Pons (tissue), 1 donor: ENCODE results near the gene MXI1.
"Not testable (repeated sequence)": the region's sequence is repeated elsewhere in the genome, so short reads cannot be mapped to it uniquely, and the experiment has no call there.

Experiments used
- DNase-seq: peaks from one replicate; pipeline ENCODE4 v3.0.0-alpha.2; 2016; ENCODE audit warnings: low spot score

The MXI1 gene

DNA sequence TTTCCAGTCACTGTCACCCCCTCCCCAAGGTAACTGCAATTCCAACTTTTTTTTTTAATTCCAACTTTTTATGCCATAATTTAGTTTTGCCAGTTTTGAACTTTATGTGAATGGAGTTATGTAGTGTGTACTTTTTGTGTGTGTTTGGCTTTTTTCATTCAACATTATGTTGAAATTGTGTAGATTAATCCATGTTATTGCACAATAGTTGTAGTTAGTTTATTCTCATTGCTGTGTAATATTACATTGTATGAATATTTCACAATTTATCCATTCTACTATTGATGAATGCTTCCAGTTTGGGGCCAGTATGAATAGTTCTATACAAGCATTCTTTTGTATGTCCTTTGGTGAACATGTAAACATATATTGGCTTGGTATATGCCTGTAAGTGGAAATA, 32.5 kb downstream of the MXI1 start:
- DNase-seq, result no peak

DNA sequence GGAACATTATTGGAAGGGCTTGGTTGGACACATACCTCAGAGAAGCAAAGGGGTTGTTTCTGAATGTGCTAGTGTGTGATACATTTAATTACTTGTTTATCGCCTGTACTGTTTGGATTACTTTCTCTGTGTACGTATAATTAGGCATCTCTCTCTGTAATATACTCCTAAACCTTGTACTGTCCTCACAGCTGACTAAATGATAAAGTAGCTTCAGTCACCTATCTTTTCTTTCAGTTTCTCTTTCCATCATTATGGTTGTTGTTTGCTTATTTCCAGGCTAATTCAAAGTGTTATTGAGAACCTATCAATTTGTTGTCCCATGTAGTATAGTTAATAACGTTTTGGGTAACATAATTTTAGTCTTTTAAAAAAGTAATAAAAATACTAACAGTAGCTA, 34.0 kb downstream of the MXI1 start:
- no peak for DNase-seq

DNA sequence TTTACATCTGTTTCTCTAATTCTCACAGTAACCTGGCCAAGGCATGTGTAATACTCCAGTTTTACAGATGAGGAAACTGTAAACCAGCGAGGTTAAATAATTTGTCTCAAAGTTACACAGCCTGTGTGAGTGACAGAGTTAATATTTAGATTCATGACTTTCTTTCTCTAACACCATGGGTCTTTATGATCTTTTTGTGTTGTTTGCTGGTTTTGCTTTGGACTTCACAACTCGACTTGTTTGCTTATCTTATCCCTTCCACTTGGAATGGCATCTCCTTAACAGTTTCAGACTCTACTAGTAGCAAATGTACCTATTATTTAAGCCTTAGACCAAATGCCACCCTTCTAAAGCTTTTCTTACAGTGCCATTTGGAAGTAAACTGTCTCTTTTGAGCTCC, 34.4 kb downstream of the MXI1 start:
- no peak for DNase-seq

DNA sequence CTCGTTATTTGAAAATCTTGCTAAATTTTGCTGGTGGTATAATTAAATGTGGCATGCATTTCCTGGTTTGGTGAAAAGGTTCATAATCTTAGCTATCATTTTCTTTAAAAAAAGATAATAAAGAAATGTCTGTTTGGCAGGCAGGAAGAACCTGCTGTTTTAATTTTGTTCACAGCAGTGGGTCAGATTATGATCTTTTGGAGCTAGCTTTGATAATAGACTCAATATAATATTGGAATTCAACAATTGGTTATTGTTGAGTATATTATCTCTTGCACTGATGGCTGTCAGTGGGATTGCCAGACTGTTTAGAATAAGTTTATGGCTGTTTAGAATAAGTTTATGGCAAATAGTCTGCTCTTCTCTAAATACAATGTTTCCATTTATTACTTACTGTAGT, 35.1 kb downstream of the MXI1 start:
- DNase-seq, result no peak

DNA sequence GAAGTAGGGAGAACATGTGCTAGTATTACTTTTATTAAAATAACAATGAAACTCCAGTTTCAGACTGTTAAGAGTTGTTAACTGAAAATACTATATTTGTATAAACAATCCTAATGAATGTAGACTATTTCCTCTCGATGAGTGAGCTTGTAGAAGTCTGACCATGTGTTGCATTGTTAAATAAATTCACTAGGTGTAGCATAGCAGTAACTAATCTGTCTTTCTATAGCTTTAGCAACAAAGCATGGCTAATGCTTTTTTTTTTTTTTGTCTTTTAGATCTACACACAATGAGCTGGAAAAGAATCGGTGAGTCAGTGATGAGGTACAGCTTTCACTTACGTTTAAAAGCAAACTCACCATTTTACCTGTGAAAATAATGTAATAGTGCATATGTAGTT, 37.1 kb downstream of the MXI1 start:
- no peak for DNase-seq

DNA sequence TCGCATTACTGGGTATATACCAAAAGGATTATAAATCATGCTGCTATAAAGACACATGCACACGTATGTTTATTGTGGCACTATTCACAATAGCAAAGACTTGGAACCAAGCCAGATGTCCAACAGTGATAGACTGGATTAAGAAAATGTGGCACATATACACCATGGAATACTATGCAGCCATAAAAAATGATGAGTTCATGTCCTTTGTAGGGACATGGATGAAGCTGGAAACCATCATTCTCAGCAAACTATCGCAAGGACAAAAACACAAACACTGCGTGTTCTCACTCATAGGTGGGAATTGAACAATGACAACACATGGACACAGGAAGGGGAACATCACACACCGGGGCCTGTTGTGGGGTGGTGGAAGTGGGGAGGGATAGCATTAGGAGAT, 40.4 kb downstream of the MXI1 start:
- not testable (repeated sequence) for DNase-seq

DNA sequence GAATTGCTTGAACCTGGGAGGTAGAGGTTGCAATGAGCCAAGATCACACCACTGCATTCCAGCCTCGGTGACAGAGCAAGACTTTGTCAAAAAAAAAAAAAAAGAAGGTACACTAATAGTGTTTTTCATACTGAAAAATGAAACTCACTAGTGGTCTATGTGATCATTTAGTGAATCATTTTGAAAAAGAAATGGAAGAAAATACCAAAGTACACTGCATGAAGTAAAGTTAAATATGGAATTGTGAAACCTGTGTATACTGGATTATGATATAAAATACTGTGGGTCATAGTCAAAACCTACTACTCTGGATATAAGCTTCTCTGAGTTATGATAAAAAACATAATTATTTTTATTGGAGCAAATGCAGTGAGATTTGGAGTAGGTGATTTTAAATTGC, 42.1 kb downstream of the MXI1 start:
- not testable (repeated sequence) for DNase-seq

DNA sequence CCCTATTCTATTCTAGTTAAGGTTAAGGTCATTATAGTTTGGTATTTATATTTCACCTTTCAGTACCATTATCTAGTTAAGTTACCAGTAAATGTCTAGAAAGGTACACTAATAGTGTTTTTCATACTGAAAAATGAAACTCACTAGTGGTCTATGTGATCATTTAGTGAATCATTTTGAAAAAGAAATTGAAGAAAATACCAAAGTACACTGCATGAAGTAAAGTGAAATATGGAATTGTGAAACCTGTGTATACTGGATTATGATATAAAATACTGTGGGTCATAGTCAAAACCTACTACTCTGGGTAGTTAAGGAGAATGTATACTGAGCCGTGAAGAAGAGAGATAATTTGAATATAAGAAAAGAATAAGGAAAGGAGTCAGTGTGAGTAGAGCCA, 44.0 kb downstream of the MXI1 start:
- DNase-seq, result not testable (repeated sequence)

DNA sequence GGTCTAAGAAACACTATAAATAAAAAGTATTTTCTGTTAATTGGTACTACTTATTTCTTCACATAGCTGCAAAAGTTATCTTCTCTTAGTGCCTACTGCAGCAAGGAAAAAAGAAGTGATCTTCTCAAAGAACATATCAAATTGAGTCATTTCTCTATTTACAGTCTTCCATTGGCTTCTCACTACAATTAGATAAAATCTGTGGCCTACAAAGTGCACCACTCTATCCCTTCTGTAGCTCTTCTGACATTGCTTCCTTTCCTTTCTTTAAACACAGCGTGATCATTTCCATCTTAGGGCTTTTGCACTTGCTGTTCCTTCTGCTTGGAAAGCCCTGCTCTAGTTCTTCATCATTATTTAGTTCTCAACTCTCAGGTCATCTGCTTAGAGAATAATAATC, 44.7 kb downstream of the MXI1 start:
- no peak for DNase-seq

DNA sequence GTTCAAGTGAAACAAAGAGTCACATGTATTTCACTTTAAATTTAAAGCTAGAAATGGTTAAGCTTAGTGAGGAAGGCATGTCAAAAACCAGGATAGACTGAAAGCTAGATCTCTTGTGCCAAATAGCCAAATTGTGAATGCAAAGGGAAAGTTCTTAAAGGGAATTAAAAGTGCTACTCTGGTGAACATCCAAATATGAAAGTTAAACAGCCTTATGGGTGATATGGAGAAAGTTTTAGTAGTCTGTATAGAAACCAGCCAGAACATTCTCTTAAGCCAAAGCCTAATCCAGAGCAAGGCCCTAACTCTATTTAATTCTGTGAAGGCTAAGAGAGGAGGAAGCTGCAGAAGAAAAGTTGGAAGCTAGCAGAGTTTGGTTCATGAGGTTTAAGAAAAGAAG, 47.1 kb downstream of the MXI1 start:
- no peak for DNase-seq

DNA sequence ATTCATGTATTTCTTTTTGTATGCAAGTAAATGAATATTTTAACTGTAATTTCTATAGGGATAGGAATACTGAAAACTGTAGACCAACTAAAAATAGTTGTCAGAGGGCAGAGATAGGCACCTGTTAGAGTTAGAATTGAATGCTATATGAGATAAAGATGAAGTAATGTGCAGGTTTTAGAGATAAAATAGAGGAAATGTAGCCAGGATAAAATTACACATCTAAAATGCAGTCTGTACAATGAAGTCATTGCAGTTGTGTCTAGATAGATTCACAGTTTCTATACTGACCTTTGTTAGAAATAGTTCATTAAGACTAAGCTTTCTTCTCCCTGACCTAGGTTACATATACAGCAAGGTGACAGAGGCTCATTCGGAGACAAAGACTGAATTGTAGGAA, 51.1 kb downstream of the MXI1 start:
- DNase-seq, result no peak

DNA sequence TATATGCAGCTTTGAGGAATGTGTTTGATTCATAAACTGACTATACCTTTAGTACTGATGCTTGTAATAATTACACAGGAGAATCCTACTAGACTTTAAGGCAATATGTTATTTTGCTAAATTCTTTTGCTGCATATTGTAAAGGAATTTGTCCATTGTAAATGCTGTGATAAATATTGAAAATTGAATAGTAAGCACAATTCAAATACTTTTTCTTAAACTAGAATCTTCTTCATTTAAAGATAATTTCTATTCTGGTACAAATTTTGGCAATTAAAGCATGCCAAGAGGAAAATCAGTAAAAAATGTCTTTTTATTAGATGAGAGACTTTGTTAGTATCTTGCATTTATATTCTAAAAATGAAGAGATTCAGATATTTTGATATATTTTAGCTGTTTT, 51.9 kb downstream of the MXI1 start:
- no peak for DNase-seq

DNA sequence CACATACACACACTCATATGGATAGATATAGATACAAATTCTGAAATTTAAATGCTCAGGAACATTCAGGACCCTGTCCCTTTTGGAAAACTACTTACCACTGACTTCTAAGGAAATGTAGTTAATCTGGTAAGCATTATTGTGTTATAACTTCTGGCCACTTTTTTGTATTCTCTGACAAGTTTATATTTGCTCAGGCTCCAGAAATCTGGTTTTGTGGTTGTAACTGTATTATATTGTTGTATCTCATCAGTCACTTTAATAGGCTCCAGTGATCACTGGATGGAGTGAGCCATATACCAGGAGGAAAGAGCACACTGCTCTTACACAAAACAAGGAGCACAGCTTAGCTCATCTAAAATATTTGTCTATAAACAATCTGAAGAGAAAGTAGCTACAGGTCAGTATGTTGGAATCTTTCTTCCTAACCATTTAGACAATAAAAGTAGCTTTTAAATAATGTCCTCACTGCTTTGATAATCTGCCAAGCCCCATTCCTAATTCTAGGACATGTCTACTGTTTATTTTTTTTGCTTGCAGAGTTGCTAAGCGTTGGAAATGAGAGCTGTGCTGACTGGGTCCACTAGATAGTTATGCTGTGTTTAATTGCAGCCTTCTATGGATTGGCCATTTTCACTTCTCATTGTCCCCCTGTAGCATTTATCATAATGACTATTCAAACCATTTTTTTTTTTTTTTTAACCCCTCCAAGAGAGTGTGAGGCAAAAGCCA, 53.5 kb downstream of the MXI1 start:
- no peak for DNase-seq

DNA sequence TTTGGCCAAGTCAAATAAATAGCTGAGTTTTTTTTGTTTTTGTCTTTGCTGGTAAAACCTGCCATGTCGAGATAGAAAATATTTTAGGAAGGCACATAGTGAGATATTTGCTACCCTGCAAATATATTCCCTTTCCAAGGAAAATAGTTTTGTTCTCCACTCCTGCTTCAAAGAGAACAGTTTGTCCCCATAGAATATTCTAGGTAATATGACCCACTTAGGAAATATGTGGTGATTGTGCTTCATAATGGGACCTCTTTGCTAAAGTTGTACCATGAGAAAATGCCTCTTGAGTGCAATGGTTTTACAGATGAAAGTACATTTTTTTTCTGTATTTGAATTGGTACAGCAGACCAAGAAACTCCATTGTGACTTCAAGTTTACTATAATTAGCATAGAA, 55.8 kb downstream of the MXI1 start:
- no peak for DNase-seq

DNA sequence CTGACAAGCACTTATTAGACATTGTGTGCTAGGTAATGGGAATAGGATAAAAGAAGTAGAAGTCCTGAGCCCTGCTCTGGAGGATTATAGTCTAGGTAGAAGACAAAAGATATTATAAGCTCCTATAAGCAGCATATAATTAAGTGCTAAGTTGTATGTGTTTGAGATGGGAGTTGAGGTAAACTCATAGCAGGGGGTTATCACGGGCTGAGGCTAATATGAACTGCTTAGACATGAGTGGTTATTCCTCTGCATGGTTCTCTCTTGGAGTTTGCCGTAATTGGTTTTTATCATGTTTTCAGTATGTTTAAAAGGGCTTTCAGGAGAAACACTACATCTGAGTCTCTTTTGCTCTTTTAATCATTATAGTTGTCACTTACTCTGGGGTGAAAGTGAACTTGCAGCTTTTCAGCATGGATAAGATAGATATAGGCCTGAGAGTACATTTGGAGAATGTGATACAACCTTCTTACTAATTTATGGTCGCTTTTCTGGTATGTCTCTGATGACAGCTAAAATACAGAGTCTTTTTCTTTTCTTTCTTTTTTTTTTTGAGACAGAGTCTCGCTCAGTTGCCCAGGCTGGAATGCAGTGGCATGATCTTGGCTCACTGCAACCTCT, 58.3 kb downstream of the MXI1 start:
- no peak for DNase-seq

DNA sequence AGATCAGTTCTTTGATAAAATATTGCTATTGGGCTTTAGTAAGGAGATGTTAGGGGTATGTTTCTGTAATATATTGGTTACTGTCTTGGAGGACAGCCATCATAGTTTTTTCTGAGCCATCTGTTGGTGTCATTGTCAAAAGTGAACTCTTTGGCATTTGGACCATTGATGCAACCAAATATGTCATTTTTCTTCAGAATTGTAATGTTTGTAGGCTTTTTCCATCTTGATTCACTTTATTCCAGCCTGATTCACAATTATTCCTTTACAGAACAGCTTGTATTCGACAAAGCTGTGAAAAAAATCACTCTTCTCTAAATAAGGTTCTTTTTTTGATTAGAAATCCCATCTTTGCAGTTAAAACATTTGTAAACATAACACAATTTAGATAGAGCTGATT, 59.9 kb downstream of the MXI1 start:
- no peak for DNase-seq

DNA sequence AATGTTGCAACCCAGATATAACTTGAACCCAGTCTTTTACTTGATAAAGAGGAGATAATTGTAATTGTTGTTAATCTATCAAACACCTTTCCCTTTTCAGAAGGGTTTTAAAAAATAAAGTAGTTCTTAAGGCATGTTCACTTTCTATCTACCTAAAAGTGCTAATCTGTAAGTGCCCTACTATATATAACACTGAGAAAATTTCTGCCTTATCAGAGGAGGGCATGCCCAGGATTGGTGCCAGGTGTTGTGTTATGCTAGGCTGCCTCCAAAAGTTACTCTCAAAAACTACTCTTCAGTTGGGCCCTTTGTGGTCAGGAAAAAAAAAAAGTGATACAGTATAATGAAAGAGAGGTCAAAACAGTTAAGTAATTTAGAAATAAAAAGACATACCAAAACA, 61.0 kb downstream of the MXI1 start:
- DNase-seq, result peak; percentile 42

DNA sequence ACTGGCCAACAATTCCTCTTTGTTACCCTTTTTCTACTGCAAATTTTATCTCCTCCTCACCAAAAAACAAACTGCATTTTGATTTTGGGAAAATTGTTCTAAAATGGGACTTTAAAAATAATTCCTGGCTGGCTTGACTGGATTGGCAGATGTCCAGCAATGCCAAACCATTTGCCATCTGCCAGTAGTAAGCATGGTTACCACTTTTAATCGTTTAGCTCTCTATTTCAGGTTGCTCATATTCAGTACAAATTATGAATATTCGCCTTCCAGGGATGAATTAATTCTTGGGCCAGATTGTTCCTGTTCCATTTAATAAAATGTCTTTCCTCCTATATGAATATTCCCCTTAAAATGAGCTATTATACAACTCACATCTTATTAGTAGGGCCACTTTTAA, 61.6 kb downstream of the MXI1 start:
- DNase-seq, result no peak

DNA sequence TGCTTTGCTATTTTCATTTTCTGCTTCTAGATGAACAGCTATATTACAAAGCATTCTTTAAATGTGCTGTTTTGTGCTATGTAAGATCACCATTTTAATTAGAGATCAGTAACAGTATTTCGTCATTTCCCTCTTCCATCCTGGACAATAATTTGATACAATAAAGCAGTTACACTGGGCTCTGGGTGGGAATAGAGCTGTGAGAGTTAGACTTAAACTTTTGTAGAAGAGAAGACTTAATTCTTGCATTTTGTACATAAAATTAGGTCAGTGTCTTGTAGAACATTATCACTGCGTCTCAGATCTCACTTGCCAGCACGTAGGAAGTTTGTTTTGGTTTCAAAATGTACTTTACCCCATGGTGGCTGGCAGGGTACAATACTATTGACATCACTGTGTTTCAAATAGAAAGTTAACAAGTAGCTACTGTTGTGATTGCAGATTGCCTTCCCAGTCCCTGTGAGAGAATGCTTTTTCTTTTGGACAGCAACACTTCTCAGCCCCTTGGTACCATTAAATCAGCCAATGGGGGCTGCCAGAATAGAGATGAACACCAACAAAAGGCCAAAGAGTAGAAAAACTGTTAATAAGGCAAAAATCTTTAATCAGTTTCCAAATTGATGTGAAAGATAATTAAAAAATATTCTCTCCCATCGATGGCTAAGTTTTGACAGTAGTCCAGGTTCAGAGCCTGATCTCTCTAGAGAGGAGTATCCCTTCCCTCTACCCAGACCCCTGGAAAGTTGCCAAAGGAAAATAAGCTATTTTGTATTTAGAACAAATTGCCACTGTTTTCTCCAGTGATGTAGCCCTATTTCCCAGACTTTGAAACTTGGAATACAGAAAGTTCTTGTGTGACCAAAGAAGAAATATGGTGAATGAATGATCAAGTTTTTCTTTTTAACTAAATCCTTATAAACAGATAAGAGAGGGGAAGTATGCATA, 62.2 kb downstream of the MXI1 start:
- DNase-seq, result peak; percentile 96

DNA sequence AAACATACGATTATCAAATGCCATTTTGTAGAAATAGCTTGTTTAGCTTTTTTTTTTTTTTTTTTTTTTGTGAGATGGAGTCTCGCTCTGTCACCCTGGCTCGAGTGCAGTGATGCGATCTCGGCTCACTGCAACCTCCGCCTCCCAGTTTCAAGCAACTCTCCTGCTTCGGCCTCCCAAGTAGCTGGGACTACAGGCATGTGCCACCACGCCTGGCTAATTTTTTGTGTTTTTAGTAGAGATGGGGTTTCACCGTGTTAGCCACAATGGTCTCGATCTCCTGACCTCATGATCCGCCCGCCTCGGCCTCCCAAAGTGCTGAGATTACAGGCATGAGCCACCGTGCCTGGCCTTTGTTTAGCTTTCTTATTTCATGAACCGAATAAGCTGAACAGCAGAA, 65.6 kb downstream of the MXI1 start:
- not testable (repeated sequence) for DNase-seq

DNA sequence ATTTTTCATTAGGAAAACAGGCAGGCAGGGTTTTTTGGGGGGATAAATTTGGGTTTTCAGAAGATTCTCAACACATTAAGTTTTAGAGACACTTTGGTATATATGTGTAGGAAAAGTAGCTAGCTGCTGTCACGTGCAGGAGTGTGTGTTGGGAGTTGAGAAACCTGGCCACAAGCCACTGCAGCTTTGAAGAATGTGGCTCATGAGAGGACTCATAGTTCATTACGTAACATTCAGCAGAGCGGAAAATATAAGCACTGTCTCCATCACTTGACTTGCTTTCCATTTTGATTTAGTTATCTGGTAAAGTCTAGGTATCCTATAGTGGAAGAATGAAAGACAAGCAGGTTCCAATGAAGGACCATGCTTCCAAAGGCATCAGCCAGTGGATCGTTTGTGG, 66.1 kb downstream of the MXI1 start:
- DNase-seq, result peak; percentile 68

DNA sequence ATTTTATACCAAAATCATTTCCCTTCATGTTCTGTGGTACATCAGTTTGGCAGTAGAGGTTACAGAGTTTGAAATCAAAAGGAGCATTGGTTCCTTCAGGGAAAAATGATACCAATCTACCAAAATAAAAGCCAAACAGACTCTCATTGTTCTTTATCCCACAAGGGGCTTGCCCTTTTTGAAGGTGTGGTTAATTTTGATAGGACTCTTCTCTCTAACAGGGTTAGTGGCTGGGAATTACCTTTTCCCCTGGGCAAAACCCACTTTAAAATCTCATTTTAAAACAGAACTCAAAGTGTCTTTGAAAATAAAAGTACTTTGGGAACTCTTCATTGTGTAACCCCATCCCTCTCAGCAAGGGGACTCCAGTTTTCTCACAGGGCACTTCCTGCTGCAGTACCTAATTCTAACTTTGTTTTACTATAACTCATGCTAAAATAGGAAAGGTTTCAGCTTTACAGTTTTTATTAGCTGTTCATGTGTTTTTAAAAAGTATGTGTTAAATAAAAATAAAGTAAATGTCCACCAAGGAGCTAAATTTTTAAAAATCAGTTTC, 66.7 kb downstream of the MXI1 start:
- DNase-seq, result no peak

DNA sequence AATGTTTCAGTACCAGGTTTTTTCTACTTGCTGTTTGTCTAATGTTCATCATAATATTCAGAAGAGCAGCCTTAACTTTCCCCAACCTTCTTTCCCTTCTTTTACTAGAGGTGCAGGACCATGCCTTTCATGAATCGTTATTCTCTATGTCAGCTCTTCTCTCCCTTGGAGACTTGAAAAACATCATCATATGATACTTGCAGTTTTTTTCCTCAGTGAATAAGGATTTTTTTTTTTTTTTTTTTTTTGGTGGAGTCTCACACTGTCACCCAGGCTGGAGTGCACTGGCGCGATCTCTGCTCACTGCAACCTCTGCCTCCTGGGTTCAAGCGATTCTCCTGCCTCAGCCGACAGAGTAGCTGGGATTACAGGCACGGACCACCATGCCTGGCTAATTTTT, 67.2 kb downstream of the MXI1 start:
- DNase-seq, result no peak
